HL-60/S4 treated with retinoic acid at 250 ng/mL for 4 days and 3 days (cell line): ENCODE measurements around the gene DMTF1.

Experiments used
- in situ Hi-C: fragments of 300-500 bp; cut with MboI; formaldehyde crosslinking; loops from 2 replicates; pipeline ENCODE4 v1.7.0; 2022; ENCODE audit warnings: low sequenced_read_pairs

DMTF1 gene

GRCh38 chr7:87146740-87147386, 5.4 kb upstream of the DMTF1 start:
- in situ Hi-C loops, result no loop called here

- in situ Hi-C loops, result no loop called here
Measured at GRCh38 chr7:87147500-87147899, 4.8 kb upstream of the DMTF1 start.

- in situ Hi-C loops, result no loop called here
Measured at GRCh38 chr7:87148332-87148955, 3.8 kb upstream of the DMTF1 start.

- in situ Hi-C loops, result no loop called here
Measured at GRCh38 chr7:87151002-87151728, 1.1 kb upstream of the DMTF1 start.

DNA sequence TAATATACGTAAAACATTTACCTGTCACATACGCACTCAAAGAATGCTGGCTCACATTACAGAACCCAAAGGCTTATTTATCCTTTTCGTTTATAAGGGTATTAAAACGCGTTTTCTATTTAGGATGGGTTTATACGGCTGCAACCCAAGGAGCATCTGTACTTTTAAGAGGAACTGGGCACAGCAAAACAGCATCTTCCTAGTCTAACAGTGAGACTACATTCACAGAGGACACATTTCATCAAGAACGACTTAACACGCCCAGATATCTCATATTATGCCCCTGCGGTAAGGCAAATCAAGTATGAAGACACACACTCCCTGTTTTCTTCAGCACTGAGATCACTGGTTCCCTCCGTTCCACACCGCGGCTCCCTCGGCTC, 533 bp upstream of the DMTF1 start:
- in situ Hi-C loops, result no loop called here

DNA sequence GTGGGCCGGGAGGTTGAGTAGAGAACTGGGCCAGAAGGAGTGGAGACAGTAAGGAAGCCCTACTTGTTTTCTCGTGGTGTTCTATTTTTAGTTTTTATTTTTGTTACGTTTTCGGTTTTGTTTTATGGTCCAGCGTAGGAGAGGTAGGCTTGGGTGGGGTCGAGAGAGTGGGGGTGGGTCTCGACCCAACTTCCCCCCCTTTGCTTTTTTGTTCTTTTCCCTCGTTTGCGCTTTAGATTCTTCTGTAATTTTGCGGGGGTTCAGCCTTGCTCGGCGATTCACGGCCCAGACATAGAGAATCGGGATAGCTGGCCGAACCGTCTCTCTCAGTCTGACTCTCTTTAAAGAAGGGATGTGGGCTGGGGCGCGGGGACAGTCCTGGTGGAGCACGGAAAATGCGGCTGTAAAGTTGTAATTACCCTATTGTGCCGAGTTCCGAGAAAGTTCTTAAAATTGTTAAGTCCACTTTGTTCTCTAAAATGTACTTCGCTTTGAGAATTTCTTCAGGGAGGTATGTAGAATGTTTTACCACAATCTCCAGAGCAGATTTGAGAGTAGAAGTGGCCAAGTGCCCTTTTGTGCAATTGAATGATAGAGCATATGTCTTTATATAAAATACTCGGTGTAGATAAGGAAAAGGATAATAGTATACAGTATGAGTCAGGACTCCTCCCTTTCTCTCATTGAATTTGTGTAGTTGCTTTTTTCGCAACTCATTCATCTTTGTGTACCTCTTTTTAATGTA, 816 bp downstream of the DMTF1 start:
- in situ Hi-C loops, result no loop called here

DNA sequence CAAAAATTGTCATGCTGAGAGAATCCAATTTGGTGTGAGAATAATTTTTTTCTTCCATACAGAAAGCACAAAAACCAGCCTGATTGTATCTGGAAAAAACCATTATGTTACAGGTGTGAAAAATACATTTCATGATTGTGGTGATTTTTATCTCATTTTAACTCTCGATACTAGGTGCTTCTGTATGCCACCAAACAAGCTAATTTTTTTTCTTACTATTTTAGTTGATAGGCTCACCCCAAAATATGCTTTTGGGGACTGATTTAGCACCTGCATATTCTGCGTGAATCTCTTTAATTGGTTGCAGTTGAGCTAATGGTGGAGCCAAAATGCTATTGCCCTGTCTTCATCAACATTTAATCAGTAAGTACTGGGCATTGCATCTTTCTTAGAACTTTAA, 1.9 kb downstream of the DMTF1 start:
- in situ Hi-C loops, result no loop called here

DNA sequence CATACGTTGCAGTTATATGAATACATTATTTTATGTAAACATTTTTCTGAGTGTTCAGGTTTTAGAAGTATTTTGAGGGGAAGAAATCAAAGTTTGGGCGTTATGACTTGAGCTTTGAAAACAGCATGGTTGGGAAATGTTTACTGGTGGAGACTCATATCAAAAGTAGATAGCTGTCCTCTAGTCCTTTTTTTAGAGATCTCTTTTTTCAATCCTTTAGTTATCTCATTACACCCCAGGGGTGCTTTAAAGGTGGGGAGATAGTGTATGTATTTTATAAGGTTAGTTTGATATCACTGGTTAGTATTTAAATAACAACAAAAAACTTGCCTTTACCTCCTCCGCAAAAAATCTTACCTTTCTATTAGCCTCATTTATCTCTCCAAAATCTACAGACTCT, 2.3 kb downstream of the DMTF1 start:
- in situ Hi-C loops, result no loop called here

DNA sequence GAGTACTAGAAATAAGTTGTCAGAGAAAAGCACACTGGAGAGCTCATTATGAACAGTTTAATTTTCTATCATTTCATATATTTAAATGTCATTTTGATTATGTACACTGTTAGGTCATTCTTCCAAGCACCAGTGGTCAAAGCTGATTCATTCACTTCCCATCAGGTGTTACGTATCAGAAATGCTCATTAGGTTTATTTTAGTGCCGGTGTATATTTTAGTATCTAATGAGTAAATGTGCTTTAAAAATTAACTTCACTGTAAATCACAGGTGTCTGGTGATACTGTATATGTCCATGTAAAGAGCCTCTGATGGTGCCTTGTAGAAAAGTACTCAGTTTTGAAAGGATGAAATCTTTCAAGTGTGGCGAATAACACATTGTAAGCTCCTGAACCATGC, 3.5 kb downstream of the DMTF1 start:
- in situ Hi-C loops, result no loop called here

DNA sequence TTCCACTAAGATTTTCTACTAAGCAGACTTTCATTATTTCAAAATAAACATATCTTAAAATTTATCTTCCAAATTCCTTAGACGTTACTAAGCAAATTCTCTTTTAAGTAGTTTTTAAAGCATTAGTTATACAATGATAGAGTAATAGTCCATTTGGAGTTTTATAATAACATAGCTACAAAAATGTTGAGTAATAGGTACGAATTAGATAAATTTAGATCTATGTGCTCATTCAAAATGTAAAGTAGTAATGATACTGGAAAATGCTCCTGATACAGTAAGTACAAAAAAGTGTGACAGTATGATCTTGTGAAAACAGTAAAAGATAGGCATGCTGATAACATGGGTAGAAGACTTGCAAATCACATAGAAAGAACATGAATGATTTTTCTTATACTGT, 4.5 kb downstream of the DMTF1 start:
- in situ Hi-C loops, result no loop called here

GRCh38 chr7:87159538-87159937, 7.3 kb downstream of the DMTF1 start:
- in situ Hi-C loops, result no loop called here

DNA sequence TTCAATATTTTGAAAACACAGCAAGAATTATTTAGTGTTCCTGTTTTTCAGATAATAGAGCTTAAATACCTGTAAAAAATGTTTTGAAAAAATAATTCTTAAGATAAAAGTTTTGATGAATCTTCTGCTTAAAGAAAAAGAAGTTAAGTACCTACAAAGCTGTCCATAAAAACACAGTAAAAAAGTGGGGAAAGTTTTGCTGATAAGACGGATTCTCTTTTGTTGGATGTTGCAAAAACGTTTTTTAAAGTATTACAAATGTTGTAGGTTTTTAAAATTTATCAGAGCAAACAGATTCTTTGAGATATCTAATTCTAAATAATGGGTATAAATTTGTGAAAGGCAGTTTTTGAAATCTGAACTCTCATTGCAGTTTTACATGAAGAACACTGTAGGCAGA, 12.2 kb downstream of the DMTF1 start:
- in situ Hi-C loops, result no loop called here

GRCh38 chr7:87170828-87171227, 18.6 kb downstream of the DMTF1 start:
- in situ Hi-C loops, result no loop called here

DNA sequence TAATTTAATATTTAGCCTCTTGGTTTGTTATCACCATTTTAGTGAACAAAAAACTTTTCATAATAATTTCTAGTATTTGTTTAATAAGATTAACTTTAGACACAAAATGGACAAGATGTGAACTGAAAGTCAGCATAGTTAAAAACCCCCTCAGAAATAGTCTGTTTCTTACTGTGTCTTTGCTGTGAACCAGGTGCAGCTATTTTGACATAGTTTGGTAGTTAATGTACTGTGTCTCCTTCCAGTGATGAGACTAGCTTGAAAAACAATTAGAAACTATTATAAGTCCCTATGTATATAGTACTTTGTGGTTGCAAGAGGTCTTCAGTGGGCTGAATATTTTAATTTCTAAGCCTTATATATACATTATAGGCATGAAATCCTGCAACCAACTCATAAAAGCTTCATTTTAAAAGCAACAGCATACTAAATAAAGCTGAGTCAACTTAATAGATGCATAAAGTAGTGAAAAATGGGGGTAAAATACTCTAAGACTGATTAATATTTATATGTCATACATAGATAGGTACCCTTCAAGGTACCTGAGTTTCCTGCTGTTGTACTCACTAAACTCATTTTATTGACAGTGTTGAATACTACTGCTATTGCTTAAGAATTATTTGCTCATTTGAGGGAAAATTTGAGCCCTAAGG, 19.2 kb downstream of the DMTF1 start:
- in situ Hi-C loops, result no loop called here

DNA sequence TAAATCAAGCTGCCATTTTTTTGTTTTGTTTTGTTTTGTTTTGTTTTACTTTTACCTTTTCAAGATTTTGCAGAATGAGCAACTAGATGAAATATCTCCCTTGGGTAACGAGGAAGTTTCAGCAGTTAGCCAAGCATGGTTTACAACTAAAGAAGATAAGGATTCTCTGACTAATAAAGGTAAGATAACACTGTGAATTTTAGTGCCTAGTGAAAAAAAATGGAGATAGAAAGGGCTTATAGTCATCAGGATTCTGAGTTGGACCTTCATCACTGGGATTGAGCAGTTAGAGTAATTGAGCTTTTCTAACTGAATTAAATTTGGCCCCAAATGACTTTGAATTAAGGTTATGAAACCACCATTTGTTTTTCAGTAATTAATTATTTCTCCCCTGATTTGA, 21.2 kb downstream of the DMTF1 start:
- in situ Hi-C loops, result no loop called here

- in situ Hi-C loops, result no loop called here
Measured at GRCh38 chr7:87178320-87178719, 26.1 kb downstream of the DMTF1 start.

- in situ Hi-C loops, result no loop called here
Measured at GRCh38 chr7:87179180-87179579, 26.9 kb downstream of the DMTF1 start.

- in situ Hi-C loops, result no loop called here
Measured at GRCh38 chr7:87187120-87187519, 34.9 kb downstream of the DMTF1 start.

- in situ Hi-C loops, result no loop called here
Measured at GRCh38 chr7:87188930-87189329, 36.7 kb downstream of the DMTF1 start.

DNA sequence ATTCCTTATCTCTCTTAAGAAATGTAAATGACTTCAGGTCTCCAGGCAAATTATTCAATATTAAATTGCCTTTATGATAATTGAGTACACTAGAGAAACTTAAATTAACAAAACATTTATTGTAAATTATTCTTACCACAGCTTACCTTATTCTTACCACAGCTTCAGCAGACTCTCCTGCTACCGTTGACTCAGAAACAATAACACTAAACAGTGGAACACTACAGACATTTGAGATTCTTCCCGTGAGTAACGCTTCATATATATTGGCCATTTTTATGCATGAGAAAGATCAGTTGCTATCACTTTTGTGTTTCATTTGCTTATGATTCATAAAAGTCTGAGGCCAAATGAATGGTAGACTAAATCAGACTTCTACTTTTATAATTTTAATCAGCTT, 38.5 kb downstream of the DMTF1 start:
- in situ Hi-C loops, result no loop called here

DNA sequence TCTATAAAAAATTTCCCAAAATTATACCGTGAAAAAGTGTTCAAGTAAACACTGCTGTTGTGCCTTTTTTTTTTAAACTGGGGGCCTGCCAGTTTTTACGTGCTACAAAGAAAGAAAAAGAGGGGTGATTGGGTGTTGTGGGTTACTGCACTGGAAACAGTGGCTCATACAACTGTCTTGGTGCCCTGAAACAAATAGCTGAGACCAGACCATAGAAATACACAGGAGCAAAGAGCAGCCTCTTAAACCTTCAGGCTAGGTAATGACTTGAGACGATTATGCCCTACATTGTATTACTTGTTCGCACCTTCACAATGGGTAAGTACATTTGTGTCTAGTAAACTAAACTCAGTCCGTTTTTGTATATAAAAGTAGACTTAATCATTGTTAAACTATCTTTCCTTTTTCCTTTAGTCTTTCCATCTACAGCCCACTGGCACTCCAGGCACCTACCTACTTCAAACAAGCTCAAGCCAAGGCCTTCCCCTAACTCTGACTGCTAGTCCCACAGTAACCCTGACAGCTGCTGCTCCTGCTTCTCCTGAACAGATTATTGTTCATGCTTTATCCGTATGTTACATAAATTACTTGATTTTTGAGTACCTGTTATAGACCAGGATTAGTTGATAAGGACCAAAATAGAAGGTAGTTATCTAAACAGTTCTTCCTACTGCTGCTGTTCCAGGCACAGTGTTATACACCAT, 40.7 kb downstream of the DMTF1 start:
- in situ Hi-C loops, result no loop called here
